Activated CD4-positive, alpha-beta memory T cell treated with anti-CD3 and anti-CD28 coated beads, Interleukin-2, amount 10 ng/mL, durations not matched to agents 7 days and 5 days (primary cell): Measurements from ENCODE around the gene SLC39A13. TPM values are rescaled to one million over a fixed set of nuclear protein-coding genes. Genes with fewer than 3 reads are reported as not detected.

Experiments
- CTCF ChIA-PET: fragments of 350-600 bp; sonication (Branson Sonifier 250); formaldehyde crosslinking; loops from one replicate; lab custom pipeline; 2021; ENCODE audit warnings: antibody characterized with exemption, inconsistent platforms; lab: Charles Lee
- POLR2A ChIA-PET: fragments of 350-600 bp; sonication (Branson Sonifier 250); formaldehyde crosslinking; loops from one replicate; lab custom pipeline; 2021; ENCODE audit warnings: antibody characterized with exemption; lab: Charles Lee
- DNase-seq: peaks from one replicate; pipeline ENCODE4 v3.0.0-alpha.2; 2020
- H3K27ac Mint-ChIP-seq: one replicate; pipeline ENCODE4 v1.8.0; 2021; ENCODE audit warnings: mild to moderate bottlenecking, mixed read lengths
- H3K27me3 Mint-ChIP-seq: one replicate; pipeline ENCODE4 v1.8.0; 2021; ENCODE audit warnings: mixed read lengths
- H3K36me3 Mint-ChIP-seq: one replicate; pipeline ENCODE4 v1.8.0; 2021; ENCODE audit warnings: low read depth, mixed read lengths
- H3K4me1 Mint-ChIP-seq: one replicate; pipeline ENCODE4 v1.8.0; 2021; ENCODE audit warnings: mixed read lengths
- H3K4me3 Mint-ChIP-seq: one replicate; pipeline ENCODE4 v1.8.0; 2021; ENCODE audit warnings: mild to moderate bottlenecking, mixed read lengths
- H3K9me3 Mint-ChIP-seq: one replicate; pipeline ENCODE4 v1.8.0; 2021; ENCODE audit warnings: mixed read lengths
- total RNA-seq, 2 experiments: library from RNA; stranded (reverse); gene quantifications; one replicate each; pipeline ENCODE4 v1.2.3, GENCODE V29; 2021

Gene SLC39A13
- total RNA-seq, 2 experiments from 2014 or later: 23.6 to 24.2 TPM

DNA sequence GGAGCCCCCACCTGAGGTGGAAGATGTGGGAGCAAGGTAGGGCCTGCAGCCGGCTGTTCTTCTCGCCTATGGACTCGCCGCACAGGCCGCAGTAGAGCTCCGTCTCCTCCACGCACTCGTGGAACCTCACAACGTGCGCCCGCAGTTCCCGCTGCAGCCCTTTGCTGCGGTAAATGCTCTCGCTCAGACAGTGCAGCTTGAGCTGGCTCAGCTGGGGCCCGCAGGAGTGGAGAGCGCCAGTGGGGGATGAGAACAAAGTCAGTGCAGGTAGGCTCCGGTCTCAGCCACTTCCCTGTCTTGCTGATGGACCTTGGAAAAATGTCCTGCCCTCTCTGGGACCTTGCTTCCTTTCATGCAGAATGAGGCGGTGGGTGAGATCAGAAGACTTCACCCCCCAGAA, 30.3 kb downstream of the SLC39A13 start:
- DNase-seq: no peak
- CTCF ChIA-PET: no interaction called here
- Mint-ChIP-seq H3K9me3 (no peaks in the 10 kb centered on the region), H3K27me3 (no peaks in the 10 kb centered on the region), H3K36me3 (no peaks in the 10 kb centered on the region), H3K4me1 (no peaks in the 10 kb centered on the region), H3K27ac (no peak overlapping the region), H3K4me3 (no peak overlapping the region)
- POLR2A ChIA-PET: no interaction called here

DNA sequence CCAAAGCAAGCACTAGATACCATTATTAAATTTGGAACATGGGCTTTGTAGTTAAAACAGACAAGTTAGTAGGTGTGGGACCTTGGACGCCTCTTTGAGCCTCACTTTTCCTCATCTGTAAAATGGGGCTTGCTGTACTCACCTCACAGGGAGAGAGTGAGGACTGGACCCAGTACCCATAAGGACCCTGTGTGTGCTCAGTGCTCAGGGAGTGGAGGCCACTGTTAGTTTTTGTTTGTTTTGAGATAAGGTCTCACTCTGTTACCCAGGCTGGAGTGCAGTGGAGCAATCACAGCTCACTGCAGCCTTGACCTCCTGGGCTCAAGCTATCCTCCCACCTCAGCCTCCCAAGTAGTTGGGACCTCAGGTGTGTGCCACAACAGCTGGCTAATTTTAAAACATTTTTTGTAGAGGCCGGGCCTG, 31.7 kb downstream of the SLC39A13 start:
- Mint-ChIP-seq H3K27ac (no peak overlapping the region), H3K4me3 (no peak overlapping the region), H3K9me3 (no peaks in the 10 kb centered on the region), H3K27me3 (no peaks in the 10 kb centered on the region), H3K4me1 (no peaks in the 10 kb centered on the region), H3K36me3 (no peaks in the 10 kb centered on the region)
- POLR2A ChIA-PET: no interaction called here
- no peak for DNase-seq
- CTCF ChIA-PET: no interaction called here

DNA sequence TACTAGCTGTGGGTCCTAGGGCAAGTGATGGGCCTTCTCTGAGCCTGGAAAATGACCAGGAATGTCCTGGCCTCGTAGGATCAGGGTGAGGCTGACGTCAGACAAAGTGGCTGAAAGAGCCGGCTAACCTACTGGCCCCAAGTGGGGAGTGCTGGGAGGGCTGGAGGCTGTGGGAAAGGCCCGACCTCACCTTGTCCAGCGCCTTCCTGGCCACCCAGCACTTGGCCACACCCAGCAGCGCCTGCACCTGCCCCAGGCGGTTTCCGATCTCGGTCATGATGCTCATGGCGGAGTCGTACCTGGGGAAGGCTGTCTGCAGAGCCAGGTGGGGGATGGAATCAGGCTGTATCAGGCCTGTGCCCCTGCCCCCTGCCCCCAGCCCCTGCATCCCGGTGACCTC, 33.0 kb downstream of the SLC39A13 start:
- DNase-seq: no peak
- CTCF ChIA-PET: no interaction called here

DNA sequence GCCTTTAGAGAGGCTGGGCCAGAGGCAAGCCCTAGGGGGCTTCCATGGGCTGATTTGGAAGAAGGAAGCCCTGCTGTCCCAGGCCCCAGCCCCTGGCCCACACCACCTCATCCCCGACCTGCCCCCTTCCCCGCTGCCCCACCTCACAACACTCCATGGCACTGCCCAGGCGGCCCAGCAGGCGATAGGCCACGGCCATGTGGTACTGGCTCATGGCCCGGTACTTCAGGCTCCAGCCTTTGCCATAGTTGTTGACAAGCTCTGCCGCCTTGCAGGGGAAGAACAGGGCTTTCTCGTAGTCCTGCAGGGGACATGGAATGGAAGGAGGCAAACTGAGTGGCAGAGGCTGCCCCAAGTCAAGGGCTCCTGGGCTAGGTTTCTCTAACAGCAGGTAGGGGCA, 34.1 kb downstream of the SLC39A13 start:
- Mint-ChIP-seq H3K9me3 (no peaks in the 10 kb centered on the region), H3K36me3 (no peaks in the 10 kb centered on the region), H3K4me3 (no peak overlapping the region), H3K27ac (no peak overlapping the region), H3K4me1 (no peaks in the 10 kb centered on the region), H3K27me3 (no peaks in the 10 kb centered on the region)
- ChIA-PET POLR2A (no interaction called here), CTCF (interaction anchor here (1.2 kb wide), 1 partner anchor 31 kb away, joined by 3 read pairs; no protein-coding TSS in a partner anchor)
- DNase-seq: no peak

More for the DNA sequence above, 33.0 kb downstream of the SLC39A13 start:
- Mint-ChIP-seq H3K36me3 (no peaks in the 10 kb centered on the region), H3K27ac (no peak overlapping the region), H3K27me3 (no peaks in the 10 kb centered on the region), H3K4me3 (no peak overlapping the region), H3K9me3 (no peaks in the 10 kb centered on the region), H3K4me1 (no peaks in the 10 kb centered on the region)
- POLR2A ChIA-PET: no interaction called here

DNA sequence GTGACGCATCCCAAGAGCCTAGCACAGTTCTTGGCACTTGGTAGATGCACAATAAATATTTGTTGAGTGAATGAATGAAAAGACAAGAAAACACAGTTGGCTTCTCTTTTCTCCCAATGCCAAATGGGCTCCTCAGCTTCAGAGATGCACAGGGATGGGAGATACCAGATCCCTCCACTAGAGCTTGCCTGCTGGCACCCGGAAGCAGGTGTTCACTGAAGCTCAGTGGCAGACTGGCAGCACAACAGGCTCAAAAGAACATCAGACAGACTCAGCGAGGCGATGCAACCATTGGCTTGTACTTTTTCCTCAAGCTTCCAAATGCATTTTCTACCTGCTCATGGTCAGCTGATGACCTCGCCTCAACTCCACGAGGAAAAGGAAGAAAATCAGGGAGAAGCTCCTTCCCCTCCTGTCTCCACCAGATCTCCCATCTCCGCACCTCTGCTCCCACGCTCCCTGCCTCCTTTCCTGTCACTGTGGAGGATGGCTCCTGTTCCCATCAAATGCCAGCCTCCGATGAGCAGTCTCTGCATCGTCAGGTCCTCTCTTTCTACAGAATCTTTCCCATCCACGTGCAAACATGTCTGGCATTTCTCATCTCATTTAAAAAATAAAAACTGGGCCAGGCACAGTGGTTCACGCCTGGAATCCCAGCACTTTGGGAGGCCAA, 34.8 kb downstream of the SLC39A13 start:
- H3K4me3 Mint-ChIP-seq: no peak overlapping the region
- H3K36me3 Mint-ChIP-seq: no peaks in the 10 kb centered on the region
- CTCF ChIA-PET: interaction anchor here (1.2 to 2.0 kb wide), 2 partner anchors 32 to 69 kb away, joined by 3 to 4 read pairs; no protein-coding TSS in a partner anchor
- no peaks in the 10 kb centered on the region for H3K27me3 Mint-ChIP-seq
- no peaks in the 10 kb centered on the region for H3K9me3 Mint-ChIP-seq
- POLR2A ChIA-PET: no interaction called here
- no peak overlapping the region for H3K27ac Mint-ChIP-seq
- no peaks in the 10 kb centered on the region for H3K4me1 Mint-ChIP-seq
- no peak for DNase-seq

DNA sequence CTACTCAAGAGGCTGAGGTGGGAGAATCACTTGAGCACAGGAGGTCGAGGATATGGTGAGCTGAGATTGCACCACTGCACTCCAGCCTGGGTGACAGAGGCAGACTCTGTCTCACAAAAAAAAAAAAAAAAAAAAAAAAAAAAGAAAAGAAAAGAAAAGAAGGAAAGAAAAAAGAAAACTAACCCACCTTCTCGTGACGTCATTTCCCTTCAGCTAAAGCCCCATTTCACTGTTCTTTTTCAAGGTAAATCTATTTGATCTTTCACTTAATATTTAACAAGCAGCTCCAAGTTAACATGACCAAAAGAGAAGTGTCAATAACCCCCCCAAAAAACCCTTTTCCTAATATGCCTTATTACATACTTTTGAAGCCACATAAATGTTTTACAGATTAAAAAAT, 35.4 kb downstream of the SLC39A13 start:
- POLR2A ChIA-PET: no interaction called here
- no peak for DNase-seq
- Mint-ChIP-seq H3K9me3 (no peaks in the 10 kb centered on the region), H3K4me3 (no peak overlapping the region), H3K36me3 (no peaks in the 10 kb centered on the region), H3K27me3 (no peaks in the 10 kb centered on the region), H3K4me1 (no peaks in the 10 kb centered on the region), H3K27ac (no peak overlapping the region)
- CTCF ChIA-PET: interaction anchor here (1.2 to 2.0 kb wide), 3 partner anchors 11 to 70 kb away, joined by 3 to 4 read pairs (median 4); no protein-coding TSS in a partner anchor

DNA sequence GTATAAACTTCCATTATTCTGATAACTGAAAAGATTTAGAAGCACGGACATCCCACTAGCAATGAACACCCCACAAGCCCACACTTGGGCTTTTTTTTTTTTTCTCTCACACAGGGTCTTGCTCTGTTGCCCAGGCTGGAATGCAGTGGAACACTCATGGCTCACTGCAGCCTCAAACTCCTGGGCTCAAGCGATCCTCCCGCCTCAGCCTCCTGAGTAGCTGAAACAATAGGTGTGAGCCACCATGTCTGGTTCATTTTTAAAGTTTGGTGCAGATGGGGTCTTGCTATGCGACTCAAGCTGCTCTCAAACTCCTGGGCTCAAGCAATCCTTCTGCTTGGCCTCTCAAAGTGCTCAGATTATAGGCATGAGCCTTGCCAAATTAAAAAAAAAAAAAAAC, 37.5 kb downstream of the SLC39A13 start:
- Mint-ChIP-seq H3K27me3 (no peaks in the 10 kb centered on the region), H3K4me3 (no peak overlapping the region), H3K27ac (no peak overlapping the region), H3K4me1 (no peaks in the 10 kb centered on the region), H3K36me3 (no peaks in the 10 kb centered on the region), H3K9me3 (no peaks in the 10 kb centered on the region)
- ChIA-PET CTCF (interaction anchor here (0.7 to 0.8 kb wide), 2 partner anchors 19 to 133 kb away, joined by 3 read pairs; no protein-coding TSS in a partner anchor), POLR2A (no interaction called here)
- no peak for DNase-seq

DNA sequence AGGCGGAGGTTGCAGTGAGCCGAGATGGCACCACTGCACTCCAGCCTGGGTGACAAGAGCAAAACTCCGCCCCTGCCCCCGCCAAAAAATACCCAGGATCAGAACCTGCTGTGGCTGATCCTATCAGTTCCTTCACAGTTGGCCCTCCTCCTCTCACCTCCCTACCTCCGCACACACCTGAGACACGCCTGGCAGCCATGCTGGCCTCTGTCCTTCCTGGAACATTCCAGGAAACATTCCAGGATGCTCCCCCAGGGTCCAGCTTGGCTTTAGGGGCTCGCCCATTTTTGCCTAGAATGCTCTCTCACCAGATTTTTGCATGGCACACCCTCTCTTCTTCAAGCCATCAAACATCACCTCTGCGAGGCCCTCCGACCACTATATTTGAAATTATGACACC, 38.4 kb downstream of the SLC39A13 start:
- Mint-ChIP-seq H3K27me3 (no peaks in the 10 kb centered on the region), H3K4me3 (no peak overlapping the region), H3K9me3 (no peaks in the 10 kb centered on the region), H3K27ac (no peak overlapping the region), H3K36me3 (no peaks in the 10 kb centered on the region), H3K4me1 (no peaks in the 10 kb centered on the region)
- ChIA-PET CTCF (no interaction called here), POLR2A (no interaction called here)
- DNase-seq: no peak

DNA sequence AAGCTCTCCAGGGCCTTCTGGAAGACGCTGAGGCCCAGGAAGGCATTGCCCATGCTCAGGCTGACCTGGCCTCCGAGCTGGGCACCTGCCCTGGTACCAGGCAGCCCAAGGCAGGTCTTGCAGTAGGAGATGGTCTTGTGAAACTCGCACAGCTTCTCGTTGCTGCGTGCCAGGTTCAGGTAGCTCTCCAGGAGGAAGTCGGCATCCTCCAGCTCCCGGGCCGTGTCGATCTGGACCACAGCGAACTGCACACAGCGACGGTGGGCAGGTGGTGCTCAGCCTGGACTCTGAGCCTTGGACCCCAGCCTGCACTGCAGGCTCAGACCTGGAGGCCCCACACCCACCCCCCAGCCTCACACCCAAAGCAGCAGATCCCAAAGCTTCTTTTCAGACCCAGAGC, 39.5 kb downstream of the SLC39A13 start:
- no peak for DNase-seq
- no peak overlapping the region for H3K27ac Mint-ChIP-seq
- no peaks in the 10 kb centered on the region for H3K9me3 Mint-ChIP-seq
- POLR2A ChIA-PET: no interaction called here
- no peak overlapping the region for H3K4me3 Mint-ChIP-seq
- H3K4me1 Mint-ChIP-seq: no peaks in the 10 kb centered on the region
- H3K27me3 Mint-ChIP-seq: no peaks in the 10 kb centered on the region
- CTCF ChIA-PET: no interaction called here
- no peaks in the 10 kb centered on the region for H3K36me3 Mint-ChIP-seq

DNA sequence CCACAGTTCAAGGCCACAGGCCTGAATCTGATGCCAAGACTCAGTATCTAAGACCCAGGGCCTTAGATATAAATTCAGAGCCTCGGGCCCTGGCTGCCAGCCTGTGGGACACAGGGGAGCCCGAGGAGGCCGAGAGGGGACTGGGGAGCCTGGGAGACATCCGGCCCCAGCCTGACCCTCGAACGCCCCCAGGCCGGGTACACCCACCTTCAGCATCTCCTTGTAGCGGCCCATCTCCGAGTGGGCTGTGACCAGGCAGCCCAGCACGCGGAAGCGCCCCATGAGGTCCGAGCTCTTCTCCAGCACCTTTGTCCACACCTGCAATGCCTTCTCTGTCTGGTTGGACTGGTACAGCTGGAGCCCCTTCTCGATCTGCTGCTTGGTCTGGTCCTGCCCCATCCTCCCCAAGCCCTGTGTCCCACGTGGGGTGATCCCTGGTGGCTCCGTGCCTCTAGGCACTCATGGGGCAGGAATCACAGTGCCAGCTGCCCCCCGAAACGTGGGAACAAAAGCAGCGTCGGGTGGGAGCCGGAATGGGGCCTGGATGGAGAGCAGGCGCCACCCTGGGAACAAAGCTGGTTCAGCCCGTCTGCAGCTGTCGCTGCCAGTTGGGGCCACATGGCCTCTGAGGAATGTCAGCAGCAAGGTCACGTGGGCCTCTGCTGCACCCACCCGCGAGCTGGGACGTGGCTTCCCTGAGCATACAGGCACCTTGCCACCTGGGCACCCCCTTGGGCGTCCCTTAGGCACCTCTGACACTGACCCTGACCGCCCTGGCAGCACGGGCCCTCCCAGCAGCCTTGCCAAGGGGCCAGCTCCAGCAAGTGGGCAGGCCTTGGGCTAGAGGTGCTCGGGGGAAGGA, 40.4 kb downstream of the SLC39A13 start, which contains the start of gene RAPSN:
Gene RAPSN (minus strand): TSS at position 571 of the 862 bp plus-strand sequence. CDS start 172 bp downstream, at position 399.
- H3K4me1 Mint-ChIP-seq: no peaks in the 10 kb centered on the region
- H3K4me3 Mint-ChIP-seq: no peak within 1 kb of the TSS
- ChIA-PET CTCF (no interaction called here), POLR2A (interaction anchor here (2.1 kb wide), 1 partner anchor 23 kb away, joined by 6 read pairs; the partner anchor contains the start of gene PSMC3)
- H3K27ac Mint-ChIP-seq: no peak within 1 kb of the TSS
- no peak for DNase-seq
- H3K36me3 Mint-ChIP-seq: no peaks in the 10 kb centered on the region
- no peaks in the 10 kb centered on the region for H3K27me3 Mint-ChIP-seq
- H3K9me3 Mint-ChIP-seq: no peaks in the 10 kb centered on the region

DNA sequence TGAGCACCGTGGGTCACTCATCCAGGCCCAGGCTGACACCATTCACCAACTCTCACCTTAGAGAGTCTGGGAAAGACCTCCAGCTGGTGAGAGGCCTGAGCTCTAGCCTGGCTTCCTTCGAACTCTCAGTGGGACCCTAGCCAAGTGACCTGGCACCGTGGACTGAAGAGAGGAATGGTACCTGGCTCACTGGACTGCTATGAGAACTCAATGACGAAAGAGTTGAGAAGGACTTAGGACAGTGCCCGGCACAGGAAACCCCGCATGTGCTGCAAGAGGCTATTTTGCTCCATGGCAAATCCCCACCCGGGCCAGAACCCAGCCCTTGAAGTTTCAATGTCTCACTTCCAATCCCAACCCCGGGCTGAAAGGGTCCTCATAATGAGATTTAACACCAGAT, 41.2 kb downstream of the SLC39A13 start:
- Mint-ChIP-seq H3K27me3 (no peaks in the 10 kb centered on the region), H3K36me3 (no peaks in the 10 kb centered on the region)
- POLR2A ChIA-PET: interaction anchor here (2.1 kb wide), 1 partner anchor 23 kb away, joined by 6 read pairs; the partner anchor contains the start of gene PSMC3

DNA sequence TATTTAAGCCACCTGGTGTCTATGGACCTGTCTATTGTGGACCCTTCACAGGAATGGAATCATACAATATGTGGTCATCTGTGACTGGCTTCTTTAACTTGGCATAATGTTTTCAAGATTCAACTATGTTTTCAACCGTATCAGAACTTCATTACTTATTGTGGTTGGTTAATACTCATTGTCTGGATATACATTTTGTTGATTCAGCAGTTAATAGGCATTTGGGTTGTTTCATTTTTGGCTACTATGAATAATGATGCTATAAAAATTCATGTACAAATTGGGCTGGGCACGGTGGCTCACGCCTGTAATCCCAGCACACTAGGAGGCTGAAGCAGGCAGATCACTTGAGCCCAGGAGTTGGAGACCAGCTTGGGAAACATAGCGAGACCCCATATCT, 43.0 kb downstream of the SLC39A13 start:
- peaks cover 5% of the 10 kb centered on the region for H3K4me1 Mint-ChIP-seq

More for the DNA sequence above, 41.2 kb downstream of the SLC39A13 start:
- Mint-ChIP-seq H3K9me3 (no peaks in the 10 kb centered on the region), H3K4me1 (peaks cover 5% of the 10 kb centered on the region), H3K27ac (no peak overlapping the region), H3K4me3 (no peak overlapping the region)
- DNase-seq: no peak
- CTCF ChIA-PET: no interaction called here

DNA sequence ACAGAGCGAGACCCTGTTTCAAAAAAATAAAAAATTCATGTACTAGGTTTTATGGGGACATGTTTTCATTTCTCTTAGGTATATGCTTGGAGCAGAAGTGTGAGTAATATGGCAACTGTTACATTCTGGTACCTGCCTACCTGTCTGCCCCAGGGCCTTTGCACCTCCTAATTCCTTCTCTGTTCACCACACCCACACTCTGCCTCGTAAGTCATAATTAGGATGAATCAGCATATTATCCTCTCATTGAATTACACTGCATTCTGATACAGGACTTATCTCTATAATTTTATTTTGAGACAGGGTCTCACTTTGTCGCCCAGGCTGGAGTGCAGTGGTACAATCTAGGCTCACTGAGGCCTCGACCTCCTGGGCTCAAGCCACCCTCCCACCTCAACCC, 43.6 kb downstream of the SLC39A13 start:
- Mint-ChIP-seq H3K4me1 (peaks cover 5% of the 10 kb centered on the region), H3K27me3 (no peaks in the 10 kb centered on the region), H3K4me3 (no peak overlapping the region), H3K27ac (no peak overlapping the region), H3K9me3 (no peaks in the 10 kb centered on the region), H3K36me3 (no peaks in the 10 kb centered on the region)
- no peak for DNase-seq
- ChIA-PET POLR2A (interaction anchor here (0.6 kb wide), 1 partner anchor 164 kb away, joined by 3 read pairs; no protein-coding TSS in a partner anchor), CTCF (no interaction called here)

More for the DNA sequence above, 43.0 kb downstream of the SLC39A13 start:
- Mint-ChIP-seq H3K9me3 (no peaks in the 10 kb centered on the region), H3K27me3 (no peaks in the 10 kb centered on the region), H3K4me3 (no peak overlapping the region), H3K27ac (no peak overlapping the region), H3K36me3 (no peaks in the 10 kb centered on the region)
- ChIA-PET POLR2A (interaction anchor here (0.6 kb wide), 1 partner anchor 164 kb away, joined by 3 read pairs; no protein-coding TSS in a partner anchor), CTCF (no interaction called here)
- no peak for DNase-seq
